ENCODE results near the gene SRPK1.

GRCh38 chr6:35796236-35796635 is 124.7 kb downstream of the SRPK1 start:
- TF ChIP-seq OSR1 (CRISPR knock-in tag; IDR thresholded peaks at IDR 0.05) (no peak), ZFP3 (CRISPR knock-in tag; IDR thresholded peaks at IDR 0.05) (no peak), ZFP30 (CRISPR knock-in tag; IDR thresholded peaks at IDR 0.05) (no peak), ESRRG (CRISPR knock-in tag; IDR thresholded peaks at IDR 0.05) (no peak), TCF4 (CRISPR knock-in tag; IDR thresholded peaks at IDR 0.05; ENCODE audit: borderline replicate concordance) (no peak), ZNF8 (CRISPR knock-in tag; IDR thresholded peaks at IDR 0.05) (no peak), CSDC2 (CRISPR knock-in tag; IDR thresholded peaks at IDR 0.05) (no peak), GLIS3 (CRISPR knock-in tag; IDR thresholded peaks at IDR 0.05) (no peak)
- TF ChIP-seq, protein P1, sequence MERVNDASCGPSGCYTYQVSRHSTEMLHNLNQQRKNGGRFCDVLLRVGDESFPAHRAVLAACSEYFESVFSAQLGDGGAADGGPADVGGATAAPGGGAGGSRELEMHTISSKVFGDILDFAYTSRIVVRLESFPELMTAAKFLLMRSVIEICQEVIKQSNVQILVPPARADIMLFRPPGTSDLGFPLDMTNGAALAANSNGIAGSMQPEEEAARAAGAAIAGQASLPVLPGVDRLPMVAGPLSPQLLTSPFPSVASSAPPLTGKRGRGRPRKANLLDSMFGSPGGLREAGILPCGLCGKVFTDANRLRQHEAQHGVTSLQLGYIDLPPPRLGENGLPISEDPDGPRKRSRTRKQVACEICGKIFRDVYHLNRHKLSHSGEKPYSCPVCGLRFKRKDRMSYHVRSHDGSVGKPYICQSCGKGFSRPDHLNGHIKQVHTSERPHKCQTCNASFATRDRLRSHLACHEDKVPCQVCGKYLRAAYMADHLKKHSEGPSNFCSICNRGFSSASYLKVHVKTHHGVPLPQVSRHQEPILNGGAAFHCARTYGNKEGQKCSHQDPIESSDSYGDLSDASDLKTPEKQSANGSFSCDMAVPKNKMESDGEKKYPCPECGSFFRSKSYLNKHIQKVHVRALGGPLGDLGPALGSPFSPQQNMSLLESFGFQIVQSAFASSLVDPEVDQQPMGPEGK (CRISPR knock-in tag; IDR thresholded peaks at IDR 0.05; ENCODE audit: borderline replicate concordance): no peak
